ENCODE data around the gene MICU1. TPM values are rescaled to one million over a fixed set of nuclear protein-coding genes. Genes with fewer than 3 reads are reported as not detected.
"Not testable (repeated sequence)": the region's sequence is repeated elsewhere in the genome, so short reads cannot be mapped to it uniquely, and the experiment has no call there.

Gene MICU1
- total and polyA plus RNA-seq, 2 donors, result 21.2 to 25.9 TPM

GRCh38 chr10:72487521-72487920, 138.4 kb downstream of the MICU1 start:
- no peaks in the 10 kb centered on the region for H3K27me3 ChIP-seq (ENCODE audit: control insufficient read depth in 2 of 2, insufficient read depth in 1 of 2, low read length in 1 of 2)

GRCh38 chr10:72487116-72487515, 138.8 kb downstream of the MICU1 start:
- no peaks in the 10 kb centered on the region for H3K4me1 ChIP-seq (ENCODE audit: control insufficient read depth in 2 of 2, insufficient read depth in 2 of 2, low read length in 2 of 2)
- H3K27ac ChIP-seq (ENCODE audit: low read depth in 1 of 2, low read length in 1 of 2), result no peak overlapping the region
- H3K27me3 ChIP-seq (ENCODE audit: control insufficient read depth in 2 of 2, insufficient read depth in 1 of 2, low read length in 1 of 2), result no peaks in the 10 kb centered on the region
- H3K9me3 ChIP-seq (ENCODE audit: control insufficient read depth in 2 of 2, insufficient read depth in 1 of 2, low read length in 1 of 2), result no peaks in the 10 kb centered on the region
- DNase-seq (ENCODE audit: low read depth in 6 of 9, low spot score in 9 of 9), result no peak
- H3K36me3 ChIP-seq (ENCODE audit: control insufficient read depth in 2 of 2, insufficient read depth in 2 of 2, low read length in 1 of 2), result no peaks in the 10 kb centered on the region
- WGBS, result 97% methylated on average over 4 of the region's 4 CpGs
- H3K4me3 ChIP-seq (ENCODE audit: low read length in 2 of 2), result no peak overlapping the region

More at GRCh38 chr10:72487521-72487920, 138.4 kb downstream of the MICU1 start:
- 99% methylated on average over 3 of the region's 3 CpGs for WGBS
- H3K9me3 ChIP-seq (ENCODE audit: control insufficient read depth in 2 of 2, insufficient read depth in 1 of 2, low read length in 1 of 2), result no peaks in the 10 kb centered on the region
- no peaks in the 10 kb centered on the region for H3K4me1 ChIP-seq (ENCODE audit: control insufficient read depth in 2 of 2, insufficient read depth in 2 of 2, low read length in 2 of 2)
- H3K4me3 ChIP-seq (ENCODE audit: low read length in 2 of 2), result no peak overlapping the region
- H3K36me3 ChIP-seq (ENCODE audit: control insufficient read depth in 2 of 2, insufficient read depth in 2 of 2, low read length in 1 of 2), result no peaks in the 10 kb centered on the region
- no peak for DNase-seq (ENCODE audit: low read depth in 6 of 9, low spot score in 9 of 9)
- H3K27ac ChIP-seq (ENCODE audit: low read depth in 1 of 2, low read length in 1 of 2), result no peak overlapping the region

GRCh38 chr10:72485701-72486100, 140.2 kb downstream of the MICU1 start:
- H3K27me3 ChIP-seq (ENCODE audit: control insufficient read depth in 2 of 2, insufficient read depth in 1 of 2, low read length in 1 of 2), result no peaks in the 10 kb centered on the region
- no peaks in the 10 kb centered on the region for H3K9me3 ChIP-seq (ENCODE audit: control insufficient read depth in 2 of 2, insufficient read depth in 1 of 2, low read length in 1 of 2)
- no peak overlapping the region for H3K4me3 ChIP-seq (ENCODE audit: low read length in 2 of 2)
- no peaks in the 10 kb centered on the region for H3K36me3 ChIP-seq (ENCODE audit: control insufficient read depth in 2 of 2, insufficient read depth in 2 of 2, low read length in 1 of 2)
- whole genome bisulfite sequencing, result 96% methylated on average over 3 of the region's 3 CpGs
- DNase-seq (ENCODE audit: low read depth in 6 of 9, low spot score in 9 of 9), result no peak
- H3K4me1 ChIP-seq (ENCODE audit: control insufficient read depth in 2 of 2, insufficient read depth in 2 of 2, low read length in 2 of 2), result no peaks in the 10 kb centered on the region
- no peak overlapping the region for H3K27ac ChIP-seq (ENCODE audit: low read depth in 1 of 2, low read length in 1 of 2)

GRCh38 chr10:72484521-72484920, 141.4 kb downstream of the MICU1 start:
- Histone ChIP-seq H3K4me3 (ENCODE audit: low read length in 2 of 2) (no peak overlapping the region), H3K4me1 (ENCODE audit: control insufficient read depth in 2 of 2, insufficient read depth in 2 of 2, low read length in 2 of 2) (no peaks in the 10 kb centered on the region), H3K9me3 (ENCODE audit: control insufficient read depth in 2 of 2, insufficient read depth in 1 of 2, low read length in 1 of 2) (no peaks in the 10 kb centered on the region), H3K27me3 (ENCODE audit: control insufficient read depth in 2 of 2, insufficient read depth in 1 of 2, low read length in 1 of 2) (no peaks in the 10 kb centered on the region), H3K36me3 (ENCODE audit: control insufficient read depth in 2 of 2, insufficient read depth in 2 of 2, low read length in 1 of 2) (no peaks in the 10 kb centered on the region), H3K27ac (ENCODE audit: low read depth in 1 of 2, low read length in 1 of 2) (no peak overlapping the region)
- 97% methylated on average over 3 of the region's 3 CpGs for WGBS
- DNase-seq (ENCODE audit: low read depth in 6 of 9, low spot score in 9 of 9), result no peak

GRCh38 chr10:72483471-72483870, 142.4 kb downstream of the MICU1 start:
- Histone ChIP-seq H3K27me3 (ENCODE audit: control insufficient read depth in 2 of 2, insufficient read depth in 1 of 2, low read length in 1 of 2) (no peaks in the 10 kb centered on the region), H3K36me3 (ENCODE audit: control insufficient read depth in 2 of 2, insufficient read depth in 2 of 2, low read length in 1 of 2) (no peaks in the 10 kb centered on the region), H3K4me1 (ENCODE audit: control insufficient read depth in 2 of 2, insufficient read depth in 2 of 2, low read length in 2 of 2) (no peaks in the 10 kb centered on the region), H3K27ac (ENCODE audit: low read depth in 1 of 2, low read length in 1 of 2) (no peak overlapping the region), H3K9me3 (ENCODE audit: control insufficient read depth in 2 of 2, insufficient read depth in 1 of 2, low read length in 1 of 2) (no peaks in the 10 kb centered on the region), H3K4me3 (ENCODE audit: low read length in 2 of 2) (no peak overlapping the region)
- 83% methylated on average over 6 of the region's 6 CpGs for WGBS
- no peak for DNase-seq (ENCODE audit: low read depth in 6 of 9, low spot score in 9 of 9)

GRCh38 chr10:72480861-72481260, 145.0 kb downstream of the MICU1 start:
- no peaks in the 10 kb centered on the region for H3K27me3 ChIP-seq (ENCODE audit: control insufficient read depth in 2 of 2, insufficient read depth in 1 of 2, low read length in 1 of 2)
- no peaks in the 10 kb centered on the region for H3K9me3 ChIP-seq (ENCODE audit: control insufficient read depth in 2 of 2, insufficient read depth in 1 of 2, low read length in 1 of 2)
- H3K4me3 ChIP-seq (ENCODE audit: low read length in 2 of 2), result no peak overlapping the region
- 98% methylated on average over 2 of the region's 2 CpGs for WGBS
- no peaks in the 10 kb centered on the region for H3K4me1 ChIP-seq (ENCODE audit: control insufficient read depth in 2 of 2, insufficient read depth in 2 of 2, low read length in 2 of 2)
- DNase-seq (ENCODE audit: low read depth in 6 of 9, low spot score in 9 of 9), result no peak
- no peak overlapping the region for H3K27ac ChIP-seq (ENCODE audit: low read depth in 1 of 2, low read length in 1 of 2)
- H3K36me3 ChIP-seq (ENCODE audit: control insufficient read depth in 2 of 2, insufficient read depth in 2 of 2, low read length in 1 of 2), result peaks cover 0 to 4% of the 10 kb centered on the region in 2 donors

GRCh38 chr10:72477463-72477862, 148.4 kb downstream of the MICU1 start:
- Histone ChIP-seq H3K9me3 (ENCODE audit: control insufficient read depth in 2 of 2, insufficient read depth in 1 of 2, low read length in 1 of 2) (no peaks in the 10 kb centered on the region), H3K27me3 (ENCODE audit: control insufficient read depth in 2 of 2, insufficient read depth in 1 of 2, low read length in 1 of 2) (no peaks in the 10 kb centered on the region), H3K36me3 (ENCODE audit: control insufficient read depth in 2 of 2, insufficient read depth in 2 of 2, low read length in 1 of 2) (peaks cover 8% of the 10 kb centered on the region in 2 donors), H3K4me3 (ENCODE audit: low read length in 2 of 2) (no peak overlapping the region), H3K4me1 (ENCODE audit: control insufficient read depth in 2 of 2, insufficient read depth in 2 of 2, low read length in 2 of 2) (no peaks in the 10 kb centered on the region), H3K27ac (ENCODE audit: low read depth in 1 of 2, low read length in 1 of 2) (no peak overlapping the region)
- WGBS, result 97% methylated on average over 2 of the region's 2 CpGs
- no peak for DNase-seq (ENCODE audit: low read depth in 6 of 9, low spot score in 9 of 9)

- Histone ChIP-seq H3K4me3 (ENCODE audit: low read length in 2 of 2) (no peak overlapping the region), H3K9me3 (ENCODE audit: control insufficient read depth in 2 of 2, insufficient read depth in 1 of 2, low read length in 1 of 2) (no peaks in the 10 kb centered on the region), H3K27ac (ENCODE audit: low read depth in 1 of 2, low read length in 1 of 2) (no peak overlapping the region), H3K4me1 (ENCODE audit: control insufficient read depth in 2 of 2, insufficient read depth in 2 of 2, low read length in 2 of 2) (no peaks in the 10 kb centered on the region), H3K36me3 (ENCODE audit: control insufficient read depth in 2 of 2, insufficient read depth in 2 of 2, low read length in 1 of 2) (peaks cover 8 to 11% of the 10 kb centered on the region in 2 donors), H3K27me3 (ENCODE audit: control insufficient read depth in 2 of 2, insufficient read depth in 1 of 2, low read length in 1 of 2) (no peaks in the 10 kb centered on the region)
- 99% methylated on average over 1 of the region's 1 CpG for WGBS
- no peak for DNase-seq (ENCODE audit: low read depth in 6 of 9, low spot score in 9 of 9)
Observed at GRCh38 chr10:72472306-72472705, 153.6 kb downstream of the MICU1 start.

GRCh38 chr10:72470666-72471065, 155.2 kb downstream of the MICU1 start:
- Histone ChIP-seq H3K36me3 (ENCODE audit: control insufficient read depth in 2 of 2, insufficient read depth in 2 of 2, low read length in 1 of 2) (peaks cover 7 to 8% of the 10 kb centered on the region in 2 donors), H3K9me3 (ENCODE audit: control insufficient read depth in 2 of 2, insufficient read depth in 1 of 2, low read length in 1 of 2) (no peaks in the 10 kb centered on the region), H3K27ac (ENCODE audit: low read depth in 1 of 2, low read length in 1 of 2) (no peak overlapping the region), H3K27me3 (ENCODE audit: control insufficient read depth in 2 of 2, insufficient read depth in 1 of 2, low read length in 1 of 2) (no peaks in the 10 kb centered on the region), H3K4me1 (ENCODE audit: control insufficient read depth in 2 of 2, insufficient read depth in 2 of 2, low read length in 2 of 2) (no peaks in the 10 kb centered on the region), H3K4me3 (ENCODE audit: low read length in 2 of 2) (no peak overlapping the region)
- WGBS, result 100% methylated on average over 1 of the region's 1 CpG
- no peak for DNase-seq (ENCODE audit: low read depth in 6 of 9, low spot score in 9 of 9)

GRCh38 chr10:72467064-72467463, 158.8 kb downstream of the MICU1 start:
- H3K9me3 ChIP-seq (ENCODE audit: control insufficient read depth in 2 of 2, insufficient read depth in 1 of 2, low read length in 1 of 2); H3K36me3 ChIP-seq (ENCODE audit: control insufficient read depth in 2 of 2, insufficient read depth in 2 of 2, low read length in 1 of 2); H3K4me1 ChIP-seq (ENCODE audit: control insufficient read depth in 2 of 2, insufficient read depth in 2 of 2, low read length in 2 of 2); DNase-seq (ENCODE audit: low read depth in 6 of 9, low spot score in 9 of 9); H3K4me3 ChIP-seq (ENCODE audit: low read length in 2 of 2); H3K27ac ChIP-seq (ENCODE audit: low read depth in 1 of 2, low read length in 1 of 2); H3K27me3 ChIP-seq (ENCODE audit: control insufficient read depth in 2 of 2, insufficient read depth in 1 of 2, low read length in 1 of 2): not testable (repeated sequence)
- WGBS, result 90% methylated on average over 7 of the region's 7 CpGs
